Smooth muscle cell of the brain vasculature (primary cell): ENCODE results near the gene CLEC2D.
"Not testable (repeated sequence)": the region's sequence is repeated elsewhere in the genome, so short reads cannot be mapped to it uniquely, and the experiment has no call there.

Source experiments
- DNase-seq: peaks from one replicate; pipeline ENCODE4 v3.0.0-alpha.2; 2012; ENCODE audit warnings: low read depth, low spot score

CLEC2D gene

DNA sequence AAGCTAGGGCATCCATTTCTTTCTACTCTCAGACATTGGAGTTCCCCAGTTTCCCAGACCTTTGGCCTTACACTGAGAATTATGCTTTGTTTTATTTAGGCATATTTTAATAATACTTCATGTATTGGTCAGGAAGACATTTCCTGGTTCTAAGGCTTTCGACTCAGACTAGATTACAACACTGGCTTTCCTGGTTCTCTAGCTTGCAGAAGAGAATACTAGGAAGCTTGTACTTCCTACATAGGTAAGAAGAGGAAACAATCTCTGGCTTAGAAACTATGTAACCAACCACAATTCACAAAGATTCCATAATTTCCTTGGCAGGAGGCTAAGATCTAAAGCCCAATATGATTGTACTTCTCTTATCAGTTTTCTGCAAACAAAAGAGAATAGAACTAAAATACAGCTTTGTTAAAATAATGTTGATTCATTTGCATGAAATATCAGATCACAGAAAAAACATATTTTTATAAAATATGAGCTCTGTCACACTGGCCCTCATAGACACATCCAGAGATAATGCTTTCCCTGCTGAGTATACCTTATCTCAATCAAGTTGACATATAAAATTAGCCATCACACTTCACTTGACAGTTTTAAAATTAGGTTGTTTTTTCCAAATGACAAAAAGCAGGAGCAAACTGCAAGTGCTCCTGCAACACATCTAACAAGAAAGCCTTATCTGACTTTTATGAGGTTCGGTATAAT is 30.5 kb downstream of the CLEC2D start:
- no peak for DNase-seq

DNA sequence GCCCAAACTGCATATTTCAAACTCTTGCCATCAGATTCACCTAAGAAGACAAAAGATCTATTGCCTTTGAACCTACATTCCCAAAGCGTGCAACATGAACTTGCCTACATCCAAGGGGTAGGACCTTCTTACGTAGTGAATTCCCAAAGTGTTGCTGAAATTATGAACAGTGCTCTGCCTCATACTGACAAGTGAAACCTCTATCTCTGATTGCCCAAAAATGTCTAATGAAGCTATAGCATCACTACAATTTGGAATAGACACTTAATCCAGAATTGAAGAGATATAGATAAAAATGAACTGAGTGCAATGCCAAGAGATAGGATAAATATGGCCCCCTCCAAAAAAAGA is 31.1 kb downstream of the CLEC2D start:
- DNase-seq = no peak

DNA sequence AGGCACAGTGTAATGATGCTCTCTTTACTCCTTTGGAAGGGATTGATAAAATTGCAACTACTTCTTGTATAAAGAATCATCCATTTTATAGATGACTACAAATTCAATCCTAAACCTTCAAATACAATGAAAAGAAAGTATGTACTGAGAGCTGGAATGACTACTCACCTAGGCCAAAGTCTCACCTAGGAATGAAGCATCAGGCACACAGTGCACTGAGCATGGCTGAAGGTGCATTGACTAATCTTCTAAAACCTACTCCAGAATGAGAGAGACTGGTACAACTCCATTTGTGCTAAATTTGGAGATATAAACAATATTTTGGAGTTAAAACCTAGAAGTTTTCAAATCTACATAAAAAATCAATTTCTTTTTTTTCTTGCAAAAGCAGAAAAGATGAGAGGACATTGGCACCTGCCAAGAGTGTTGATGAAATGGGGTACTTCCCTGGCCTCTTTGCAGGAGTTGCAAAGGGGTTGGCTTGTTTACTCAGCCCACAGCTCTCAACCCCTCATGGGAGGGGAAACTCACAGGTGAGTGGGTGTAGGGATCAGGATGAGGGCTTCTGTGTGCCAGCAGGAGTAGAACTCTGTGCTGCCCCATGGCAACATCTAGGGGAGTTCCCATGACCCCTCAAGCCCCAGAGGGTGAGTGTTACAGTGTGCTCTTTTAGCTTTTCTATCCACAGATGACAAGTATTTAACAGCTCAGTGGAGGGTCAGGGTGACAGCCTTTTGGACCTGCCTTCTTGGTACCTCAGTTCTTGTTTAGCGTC is 32.1 kb downstream of the CLEC2D start:
- no peak for DNase-seq

GRCh38 chr12:9702255-9702654 is 32.7 kb downstream of the CLEC2D start:
- no peak for DNase-seq

DNA sequence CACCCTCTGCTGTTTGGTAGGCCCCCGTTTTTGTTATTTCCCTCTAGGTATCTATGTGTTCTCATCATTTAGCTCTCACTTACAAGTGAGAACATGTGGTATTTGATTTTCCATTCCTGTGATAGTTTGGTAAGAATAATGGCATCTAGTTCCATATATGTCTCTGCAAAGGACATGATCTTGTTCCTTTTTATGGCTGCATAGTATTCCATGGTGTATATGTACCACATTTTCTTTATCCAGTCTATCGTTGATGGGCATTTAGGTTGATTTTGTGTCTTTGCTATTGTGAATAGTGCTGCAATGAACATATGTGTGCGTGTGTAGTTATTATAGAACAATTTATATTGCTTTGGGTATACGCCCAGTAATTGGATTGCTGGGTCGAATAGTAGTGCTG is 35.0 kb downstream of the CLEC2D start:
- DNase-seq = not testable (repeated sequence)

GRCh38 chr12:9706086-9706685 is 36.7 kb downstream of the CLEC2D start:
- DNase-seq = no peak

DNA sequence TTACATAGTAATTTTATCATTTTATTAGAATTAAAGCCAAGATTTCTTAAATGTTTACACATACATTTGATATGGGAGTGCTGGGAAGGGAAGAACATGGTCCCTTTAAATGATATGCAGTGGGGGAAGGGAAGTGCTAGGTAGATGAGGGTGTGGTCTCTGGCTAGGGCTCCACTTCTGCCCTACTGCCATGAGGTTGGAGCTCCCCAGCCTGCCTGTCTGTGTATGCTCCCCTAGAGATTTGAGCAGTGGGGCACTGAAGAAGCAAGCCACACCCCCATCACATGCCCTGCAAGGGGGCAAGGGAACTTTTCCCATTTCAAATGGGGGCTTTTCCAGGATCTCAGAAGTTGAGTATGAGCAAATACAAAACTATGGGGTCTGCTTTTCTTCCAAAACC is 37.8 kb downstream of the CLEC2D start:
- no peak for DNase-seq

DNA sequence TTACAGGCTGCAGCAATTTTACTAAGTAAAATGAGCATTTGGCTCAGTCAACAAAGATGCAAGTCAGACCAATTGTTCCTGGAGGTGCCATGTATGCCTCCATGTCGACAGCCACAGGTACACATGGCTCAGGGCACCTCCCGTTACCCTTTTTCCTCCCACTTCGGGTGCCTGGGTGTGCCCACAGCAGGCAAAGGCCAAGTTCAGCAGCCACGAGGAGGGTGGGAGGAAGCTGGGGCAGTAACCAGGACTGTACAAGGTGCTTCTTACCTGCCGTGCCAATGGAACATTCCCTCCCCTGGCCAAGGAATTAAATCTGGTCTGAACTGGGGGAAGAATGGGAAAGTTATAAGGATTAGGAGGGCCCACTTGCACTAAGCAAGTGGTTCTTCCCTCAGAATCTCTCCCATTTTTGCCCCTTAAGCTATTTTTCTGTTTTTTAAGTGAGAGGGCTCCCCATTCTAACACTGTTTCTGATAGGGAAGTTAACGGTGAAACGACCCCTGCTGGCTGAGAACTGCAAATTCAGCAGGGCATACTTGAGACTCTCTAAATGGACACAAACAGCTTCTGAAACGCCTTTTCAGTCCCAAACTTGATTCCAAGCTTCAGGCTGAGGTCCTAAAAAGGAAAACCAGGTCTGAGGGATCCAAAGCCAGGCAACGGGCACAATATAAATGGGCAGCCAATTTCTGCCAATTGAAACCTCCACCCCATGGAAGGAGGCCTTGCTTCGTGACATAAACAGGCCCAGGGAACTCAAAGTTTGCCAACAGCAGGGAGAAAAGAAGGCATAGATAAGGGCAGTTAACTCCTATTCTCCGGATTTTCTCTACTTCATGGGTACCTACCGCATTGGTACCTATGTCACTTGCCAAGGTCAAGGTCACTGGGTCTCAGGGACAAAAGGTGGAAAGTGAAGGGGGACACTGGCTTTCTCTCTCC is 38.6 kb downstream of the CLEC2D start:
- DNase-seq = peak; percentile 28

GRCh38 chr12:9708853-9709252 is 39.3 kb downstream of the CLEC2D start:
- no peak for DNase-seq

GRCh38 chr12:9710584-9711375 is 41.3 kb downstream of the CLEC2D start:
- no peak for DNase-seq

DNA sequence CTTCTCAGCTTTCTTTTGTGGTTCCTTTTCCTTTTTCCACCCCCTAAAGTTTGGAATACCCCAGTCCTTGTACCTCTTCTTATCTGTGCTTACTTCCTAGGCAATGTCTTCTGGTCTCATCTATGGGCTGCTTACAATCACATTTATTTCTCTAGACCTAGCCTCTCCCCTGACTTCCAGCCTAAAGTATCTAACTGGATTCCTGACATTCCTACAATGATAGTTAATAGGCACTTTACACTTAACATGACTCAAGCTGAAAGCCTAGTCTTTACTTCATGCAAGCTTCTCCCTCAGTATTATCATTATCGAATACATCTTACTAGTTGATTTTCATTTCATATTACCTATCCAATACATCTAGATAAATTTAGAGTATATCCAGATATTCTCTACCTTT is 42.2 kb downstream of the CLEC2D start:
- DNase-seq = no peak

DNA sequence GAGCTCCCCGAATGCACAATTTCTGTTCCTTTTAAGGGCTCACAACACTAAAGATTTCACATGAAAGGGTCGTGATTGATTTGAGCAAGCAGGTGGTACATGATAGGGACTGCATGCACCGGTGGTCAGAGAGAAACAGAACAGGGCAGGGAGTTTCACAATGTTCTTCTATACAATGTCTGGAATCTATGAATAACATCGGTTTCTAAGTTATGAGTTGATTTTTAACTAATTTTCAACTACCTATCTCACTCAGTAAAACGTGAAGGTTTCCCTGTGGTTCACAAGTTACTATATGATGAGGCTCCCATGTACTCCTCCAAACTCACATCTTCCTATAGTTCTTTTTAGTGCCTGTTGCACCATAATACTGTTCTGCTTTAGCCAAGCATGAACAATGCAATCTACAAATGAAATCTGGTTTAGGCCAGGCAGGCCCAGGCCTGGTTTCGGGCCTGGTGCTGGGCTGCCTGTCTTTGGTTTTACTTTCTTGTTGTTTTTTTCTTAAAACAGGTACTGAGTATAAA is 43.6 kb downstream of the CLEC2D start:
- not testable (repeated sequence) for DNase-seq

GRCh38 chr12:9717070-9717925 is 47.8 kb downstream of the CLEC2D start:
- DNase-seq = no peak

GRCh38 chr12:9718968-9719367 is 49.5 kb downstream of the CLEC2D start:
- no peak for DNase-seq

GRCh38 chr12:9719790-9720189 is 50.3 kb downstream of the CLEC2D start:
- DNase-seq = no peak

- no peak for DNase-seq
Observed at GRCh38 chr12:9721394-9722092, 52.0 kb downstream of the CLEC2D start.

GRCh38 chr12:9724023-9724422 is 54.5 kb downstream of the CLEC2D start:
- DNase-seq = no peak

GRCh38 chr12:9725213-9725870 is 55.8 kb downstream of the CLEC2D start:
- no peak for DNase-seq

DNA sequence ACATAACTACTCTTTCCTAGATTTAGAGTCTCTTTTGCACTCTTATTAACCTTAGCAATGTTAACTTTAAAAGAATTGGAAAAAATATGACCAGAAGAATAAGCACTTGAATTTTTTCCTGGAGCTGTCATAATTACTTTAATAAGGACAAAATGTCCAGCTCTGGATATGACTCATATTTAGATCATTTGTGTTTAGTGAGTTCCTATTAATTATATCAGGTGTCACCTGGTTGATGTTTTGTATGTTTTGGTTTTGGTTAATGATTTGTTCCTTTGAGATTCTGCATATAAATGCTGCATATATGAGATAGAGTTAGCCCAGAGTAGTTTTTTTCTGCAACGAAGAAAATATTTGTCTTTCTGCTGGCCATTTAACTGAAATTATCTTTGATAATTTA is 58.3 kb downstream of the CLEC2D start:
- no peak for DNase-seq
